IMR-90 (cell line): ENCODE results near the gene PPM1M.

ENCODE experiments used
- CEBPB ChIP-seq: IDR thresholded peaks from 2 replicates; pipeline ENCODE4 v1.6.1; 2012; ENCODE audit warnings: low read depth, low read length, improper control_type of control experiment
- CHD1 ChIP-seq: IDR thresholded peaks from 2 replicates; pipeline ENCODE4 v1.6.1; 2012; ENCODE audit warnings: low read depth, low read length, improper control_type of control experiment
- CTCF ChIP-seq: conservative IDR thresholded peaks from 2 replicates; pipeline ENCODE4 v1.5.1; 2012; ENCODE audit warnings: mild to moderate bottlenecking, low read depth, low read length, improper control_type of control experiment
- MXI1 ChIP-seq: IDR thresholded peaks from 2 replicates; pipeline ENCODE4 v1.6.1; 2012; ENCODE audit warnings: low read depth, mild to moderate bottlenecking, low read length, moderate library complexity, borderline replicate concordance
- POLR2A ChIP-seq: IDR thresholded peaks from 2 replicates; pipeline ENCODE4 v1.6.1; 2012; ENCODE audit warnings: mild to moderate bottlenecking, low read depth, low read length
- RAD21 ChIP-seq: IDR thresholded peaks from 2 replicates; pipeline ENCODE4 v1.6.1; 2012; ENCODE audit warnings: low read length, improper control_type of control experiment
- RCOR1 ChIP-seq: IDR thresholded peaks from 2 replicates; pipeline ENCODE4 v1.6.1; 2012; ENCODE audit warnings: mild to moderate bottlenecking, low read length, improper control_type of control experiment; ENCODE audit not compliant: insufficient replicate concordance
- RFX5 ChIP-seq: IDR thresholded peaks from 2 replicates; pipeline ENCODE4 v1.8.0; 2012; ENCODE audit warnings: low read depth, mild to moderate bottlenecking, low read length, moderate library complexity

DNA sequence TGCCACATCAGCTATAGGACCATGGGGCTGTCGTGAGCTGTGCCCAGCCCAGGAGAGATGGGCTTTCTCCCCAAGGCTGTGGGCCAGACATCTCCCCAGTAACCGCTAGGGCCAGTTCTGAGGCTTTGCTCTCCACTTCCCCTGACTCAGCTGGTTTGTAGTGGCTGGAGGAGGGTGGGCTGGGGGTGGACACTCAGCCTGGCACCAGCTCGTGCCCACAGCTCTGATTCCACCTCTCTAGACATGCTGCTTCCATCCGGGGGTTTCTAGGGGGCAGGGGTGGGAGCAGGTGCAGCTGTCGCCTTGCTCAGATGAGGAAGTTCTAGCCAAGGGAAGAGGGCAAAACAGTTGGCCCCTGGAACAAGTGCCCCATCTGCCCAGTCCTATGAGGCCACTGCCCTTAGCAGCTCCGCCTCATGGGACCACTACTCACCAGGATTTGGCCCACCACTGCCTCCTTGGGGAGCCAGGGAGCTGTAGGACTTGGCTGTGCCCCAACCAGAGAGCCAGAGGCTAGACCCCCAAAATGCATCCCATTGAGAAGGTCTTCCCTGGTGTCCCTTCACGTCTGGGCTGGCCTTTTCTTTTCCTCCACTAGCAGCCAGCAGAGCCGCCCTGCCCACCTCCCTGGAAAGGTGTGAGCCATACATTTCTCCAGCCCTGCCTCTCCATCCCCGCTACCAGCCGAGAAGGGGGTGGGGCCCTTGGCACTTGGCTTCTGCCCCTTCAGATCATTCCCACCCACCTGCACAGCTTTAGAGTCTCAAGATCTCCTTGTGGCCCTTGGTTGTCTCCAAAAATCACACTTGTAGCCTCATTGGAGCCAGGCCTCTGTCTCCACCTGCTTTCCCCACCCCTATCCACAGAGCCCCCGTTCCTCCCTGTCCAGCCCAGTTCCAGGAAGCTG is 51.9 kb downstream of the PPM1M start:
- TF ChIP-seq CTCF: no peak
- TF ChIP-seq MXI1: no peak
- TF ChIP-seq POLR2A: no peak
- no peak for TF ChIP-seq CHD1
- no peak for TF ChIP-seq RAD21
- no peak for TF ChIP-seq CEBPB
- no peak for TF ChIP-seq RFX5
- no peak for TF ChIP-seq RCOR1
